ENCODE measurements around the gene BMP6.
"Not testable (repeated sequence)": the region's sequence is repeated elsewhere in the genome, so short reads cannot be mapped to it uniquely, and the experiment has no call there.

The BMP6 gene

DNA sequence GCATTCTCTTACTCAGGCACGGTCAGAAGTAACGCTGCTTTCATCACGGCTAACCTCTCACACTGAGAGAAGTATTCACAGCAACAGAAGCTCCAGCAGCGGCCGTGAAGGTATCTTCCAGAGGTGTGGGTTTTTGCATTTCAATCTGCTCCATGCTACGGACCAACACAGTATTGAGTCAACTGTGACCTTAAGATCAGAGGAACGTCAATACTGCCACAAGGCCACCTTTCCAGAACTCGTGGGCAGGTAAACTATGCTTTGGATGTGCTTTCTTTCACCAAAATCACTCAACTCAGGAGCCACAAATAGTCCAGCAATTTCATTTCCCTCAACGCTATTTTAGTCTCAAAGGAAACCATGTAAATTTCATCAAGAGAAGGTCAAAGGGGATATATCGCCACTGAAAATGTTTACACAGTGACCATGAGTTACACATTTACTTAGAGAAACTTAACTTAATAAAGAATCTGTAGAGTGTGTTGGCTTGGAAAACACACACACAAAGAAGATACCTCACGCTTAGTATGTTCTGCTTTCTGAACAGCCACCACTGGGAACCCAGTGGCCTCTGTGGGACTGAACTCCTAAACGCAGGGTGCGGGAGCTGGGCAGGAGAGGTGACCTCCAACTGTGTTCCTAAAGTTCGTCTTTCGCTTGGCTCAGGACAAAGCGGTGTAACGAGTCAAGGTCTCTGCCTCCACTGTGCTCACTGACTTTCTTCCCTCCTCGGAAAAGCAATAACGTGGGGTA, 156.8 kb downstream of the BMP6 start:
- DNase-seq (ENCODE audit: low read depth, low spot score) = no peak

GRCh38 chr6:7883381-7883780, 157.5 kb downstream of the BMP6 start:
- DNase-seq (ENCODE audit: low read depth, low spot score) = no peak

- DNase-seq (ENCODE audit: low read depth, low spot score) = no peak
These were observed 160.2 kb downstream of the BMP6 start for GRCh38 chr6:7886132-7886531.

DNA sequence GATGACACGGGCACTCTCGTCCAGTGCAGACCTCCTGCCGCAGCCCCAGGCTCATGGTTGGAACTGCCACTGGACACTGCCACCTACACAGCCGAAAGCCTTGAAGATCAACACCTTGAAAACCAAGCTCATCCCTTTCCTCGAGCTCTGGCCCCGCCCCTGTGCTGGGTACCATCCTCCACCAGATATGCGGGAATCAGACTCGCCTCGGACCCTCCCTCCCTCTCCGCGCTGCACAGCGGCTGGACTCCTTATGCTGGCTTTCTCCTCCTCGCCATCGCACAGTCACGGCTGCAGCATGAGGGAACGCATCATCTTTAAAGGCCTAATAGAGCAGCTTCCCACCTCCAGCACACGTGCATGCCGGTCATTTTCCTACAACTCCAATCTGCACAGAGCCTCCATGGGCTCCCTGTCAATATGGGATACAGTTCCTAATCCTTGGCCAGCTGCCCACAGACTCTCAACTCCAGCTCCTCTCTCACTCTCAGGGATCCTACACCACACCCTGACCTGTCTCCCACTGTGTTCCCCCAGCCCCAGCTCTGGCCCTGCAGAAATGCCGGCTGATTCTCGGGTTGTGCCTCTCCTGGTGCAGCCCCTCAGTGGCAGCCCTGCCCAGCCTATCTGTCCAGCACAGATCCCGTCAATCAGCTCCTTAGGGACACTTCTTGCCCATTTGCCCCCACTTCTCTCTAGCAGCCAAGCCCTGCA, 161.5 kb downstream of the BMP6 start:
- no peak for DNase-seq (ENCODE audit: low read depth, low spot score)

- DNase-seq (ENCODE audit: low read depth, low spot score) = no peak
These were observed 162.9 kb downstream of the BMP6 start for GRCh38 chr6:7888587-7889357.

DNA sequence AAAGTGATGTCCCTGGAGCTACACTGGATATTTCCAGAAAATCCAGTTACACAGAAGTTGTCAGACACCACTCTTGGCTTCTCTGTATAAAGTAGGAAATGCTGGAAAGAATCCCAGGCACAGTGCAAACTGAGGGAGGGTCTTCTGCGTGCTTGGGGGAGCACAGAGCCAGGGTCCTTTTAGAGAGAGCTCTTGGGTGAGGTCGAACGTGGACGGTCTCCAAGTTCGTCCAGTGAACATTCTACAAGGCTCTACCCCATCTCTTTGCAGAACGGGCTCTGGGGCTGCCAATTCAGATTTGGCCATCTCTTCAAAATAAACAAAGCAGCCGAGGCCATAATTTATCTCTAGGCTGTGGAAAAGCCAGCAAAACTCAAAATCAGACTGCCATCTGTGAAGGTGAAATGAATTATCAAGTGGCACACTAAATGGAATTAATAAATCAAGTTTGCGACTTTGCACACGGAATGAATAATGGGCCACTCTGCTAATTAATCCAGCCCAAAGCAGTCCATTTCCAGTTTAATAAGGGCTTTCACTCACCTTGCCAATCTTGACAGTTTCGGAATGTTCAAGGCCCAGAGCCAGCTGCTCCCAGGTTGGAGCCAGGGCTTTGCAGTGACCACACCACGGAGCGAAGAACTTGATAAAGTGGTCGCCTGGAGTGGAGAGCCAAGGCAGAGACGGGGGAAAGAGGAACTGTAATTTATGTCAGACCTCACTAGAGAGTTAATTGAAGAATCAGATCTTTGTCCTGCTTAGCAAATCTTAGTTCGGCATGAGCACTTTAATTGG, 165.4 kb downstream of the BMP6 start:
- DNase-seq (ENCODE audit: low read depth, low spot score) = no peak

- DNase-seq (ENCODE audit: low read depth, low spot score) = not testable (repeated sequence)
These were observed 166.5 kb downstream of the BMP6 start for GRCh38 chr6:7892367-7892766.

- DNase-seq (ENCODE audit: low read depth, low spot score) = no peak
These were observed 167.4 kb downstream of the BMP6 start for GRCh38 chr6:7893342-7893741.

GRCh38 chr6:7894262-7895124, 168.6 kb downstream of the BMP6 start:
- DNase-seq (ENCODE audit: low read depth, low spot score) = no peak

- DNase-seq (ENCODE audit: low read depth, low spot score) = no peak
These were observed 169.2 kb downstream of the BMP6 start for GRCh38 chr6:7895125-7895423.

DNA sequence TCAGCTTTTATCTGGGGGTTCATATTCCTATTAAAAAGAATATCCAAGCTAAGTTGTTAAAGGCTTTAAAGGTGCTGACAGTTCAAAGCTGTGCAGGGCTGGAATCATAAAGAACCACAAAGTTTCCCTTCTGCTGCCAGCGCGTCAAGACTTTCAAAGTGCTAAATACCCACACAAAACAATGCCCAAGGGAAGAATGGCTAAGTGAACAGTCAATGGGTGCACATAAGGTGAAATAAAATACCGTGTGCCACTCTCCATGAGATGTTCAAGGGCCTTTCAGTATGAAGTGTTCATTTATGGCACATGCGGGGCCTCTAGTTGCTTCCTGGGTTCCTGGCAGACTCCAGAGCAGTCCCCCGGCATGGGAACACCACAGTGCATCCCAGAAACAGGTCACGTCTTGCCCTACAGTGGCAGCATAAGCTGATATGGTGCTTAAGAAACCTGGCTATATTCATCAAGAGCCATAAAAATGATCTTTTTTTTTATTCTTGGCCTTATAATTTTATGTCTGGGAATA, 170.6 kb downstream of the BMP6 start:
- DNase-seq (ENCODE audit: low read depth, low spot score) = no peak

DNA sequence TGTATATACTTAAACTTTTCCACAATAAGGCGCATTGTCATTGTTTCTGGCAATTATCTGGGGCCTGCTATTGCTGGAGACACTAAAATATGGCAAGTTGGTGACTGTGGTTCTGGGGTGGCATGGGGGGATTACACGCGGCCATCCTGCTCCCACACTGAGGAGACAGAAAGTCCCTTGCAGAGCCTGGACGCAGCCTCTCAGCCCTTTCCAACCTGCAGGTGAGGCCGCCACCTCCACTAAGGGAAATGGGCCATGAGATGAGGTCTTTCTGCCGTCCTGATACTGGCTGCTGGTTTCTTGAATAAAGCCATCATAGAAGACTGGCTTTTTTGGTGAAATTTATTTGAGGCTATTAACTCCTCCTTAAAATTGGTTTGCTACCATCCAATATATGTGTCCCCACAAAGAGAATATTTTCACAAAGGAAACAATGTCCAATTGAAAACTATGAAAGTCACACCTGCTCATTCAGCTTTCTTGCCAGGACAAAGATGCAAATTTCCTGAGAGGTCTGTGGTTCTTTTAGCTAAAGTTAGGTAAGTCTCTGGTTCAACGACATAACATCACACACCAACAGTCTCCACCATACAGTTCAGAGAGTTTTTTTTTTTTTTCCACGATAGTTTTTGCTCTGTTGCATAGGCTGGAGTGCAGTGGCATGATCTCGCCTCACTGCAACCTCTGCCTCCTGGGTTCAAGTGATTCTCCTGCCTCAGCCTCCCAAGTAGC, 171.7 kb downstream of the BMP6 start:
- no peak for DNase-seq (ENCODE audit: low read depth, low spot score)

- DNase-seq (ENCODE audit: low read depth, low spot score) = not testable (repeated sequence)
These were observed 172.3 kb downstream of the BMP6 start for GRCh38 chr6:7898193-7898586.

GRCh38 chr6:7899101-7899888, 173.4 kb downstream of the BMP6 start:
- DNase-seq (ENCODE audit: low read depth, low spot score) = no peak

- no peak for DNase-seq (ENCODE audit: low read depth, low spot score)
These were observed 174.0 kb downstream of the BMP6 start for GRCh38 chr6:7899889-7900213.

DNA sequence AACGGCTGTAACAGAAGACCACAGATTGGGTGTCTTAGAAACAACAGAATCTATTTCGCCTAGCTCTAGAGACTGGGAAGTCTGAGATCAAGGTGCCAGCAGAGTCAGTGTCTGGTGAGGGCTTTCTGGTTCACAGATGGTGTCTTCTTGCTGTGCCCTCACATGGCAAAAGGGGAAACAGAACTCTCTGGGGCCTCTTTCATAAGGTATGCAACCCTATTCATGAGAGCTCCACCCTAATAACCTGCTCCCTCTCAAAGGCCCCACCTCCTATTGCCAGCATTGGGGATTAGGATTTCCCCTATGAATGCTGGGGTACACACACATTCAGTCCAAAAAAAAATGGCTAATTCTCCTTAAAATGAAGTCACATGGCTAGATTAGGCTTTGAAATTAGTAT, 174.7 kb downstream of the BMP6 start:
- DNase-seq (ENCODE audit: low read depth, low spot score) = no peak

- DNase-seq (ENCODE audit: low read depth, low spot score) = no peak
These were observed 175.2 kb downstream of the BMP6 start for GRCh38 chr6:7901056-7901455.

GRCh38 chr6:7901780-7902179, 175.9 kb downstream of the BMP6 start:
- no peak for DNase-seq (ENCODE audit: low read depth, low spot score)

DNA sequence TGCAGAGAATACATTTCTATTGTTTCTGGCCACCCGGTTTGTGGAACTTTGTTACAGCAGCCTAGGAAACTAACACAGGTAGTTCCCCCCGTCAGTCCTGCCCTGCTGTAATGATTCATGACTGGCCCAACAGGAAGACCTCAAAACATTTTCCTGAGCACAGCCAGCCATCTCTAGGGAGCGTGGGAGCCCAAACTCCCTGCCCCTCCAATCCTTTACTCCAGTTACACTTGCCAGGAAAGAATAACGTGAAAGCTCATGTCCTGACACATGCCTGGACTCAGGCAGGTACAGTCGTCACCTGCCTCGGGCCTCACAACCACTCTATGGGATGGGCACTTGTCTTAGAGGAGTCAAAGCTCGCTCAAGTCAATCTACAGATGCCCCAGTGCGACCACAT, 176.3 kb downstream of the BMP6 start:
- DNase-seq (ENCODE audit: low read depth, low spot score) = no peak

Measured in brain pericyte (primary cell).